HepG2 (cell line): ENCODE measurements around the gene B4GALT2.

Experiments
- BRCA1 ChIP-seq: sonication (generic); formaldehyde crosslinking; IDR thresholded peaks from 2 replicates; pipeline ENCODE4 v1.4.0; 2020; ENCODE audit warnings: missing genetic modification reagents
- EZH2 ChIP-seq: conservative IDR thresholded peaks from 2 replicates; pipeline ENCODE4 v1.6.1; 2012; ENCODE audit warnings: mild to moderate bottlenecking, low read depth, low read length, moderate library complexity
- MTERF4 ChIP-seq: sonication (generic); formaldehyde crosslinking; IDR thresholded peaks from 2 replicates; pipeline ENCODE4 v1.8.0; 2023; ENCODE audit warnings: mild to moderate bottlenecking, missing genetic modification reagents
- MTF1 ChIP-seq: sonication (generic); formaldehyde crosslinking; IDR thresholded peaks from 2 replicates; pipeline ENCODE4 v1.5.0; 2020; ENCODE audit warnings: missing genetic modification reagents
- NONO ChIP-seq, 2 experiments: fragments of 450-650 bp in 1 of 2; sonication (generic) in 1 of 2; formaldehyde crosslinking in 1 of 2; IDR thresholded peaks in 1 of 2; conservative IDR thresholded peaks in 1 of 2; 2 replicates each; pipeline versions ENCODE4 v1.6.1 to v1.8.0; 2017 to 2022; ENCODE audit warnings: mild to moderate bottlenecking in 1 of 2, missing genetic modification reagents in 1 of 2, moderate library complexity in 1 of 2
- ZFX ChIP-seq: sonication (generic); formaldehyde crosslinking; IDR thresholded peaks from 2 replicates; pipeline ENCODE4 v1.4.0; 2020; ENCODE audit warnings: mild to moderate bottlenecking, low read depth, missing genetic modification reagents, moderate library complexity
- ZNF382 ChIP-seq: sonication (generic); formaldehyde crosslinking; IDR thresholded peaks from 2 replicates; pipeline ENCODE4 v1.5.0; 2020; ENCODE audit warnings: missing genetic modification reagents, mild to moderate bottlenecking, borderline replicate concordance

- TF ChIP-seq NONO (IDR thresholded peaks at IDR 0.05), result no peak
- TF ChIP-seq NONO (CRISPR knock-in tag; conservative IDR thresholded peaks at IDR 0.05), result no peak
- no peak for TF ChIP-seq MTF1 (CRISPR knock-in tag)
- TF ChIP-seq BRCA1 (CRISPR knock-in tag), result no peak
- TF ChIP-seq EZH2, result no peak
- TF ChIP-seq ZNF382 (CRISPR knock-in tag), result no peak
- no peak for TF ChIP-seq MTERF4 (CRISPR knock-in tag)
- no peak for TF ChIP-seq ZFX (CRISPR knock-in tag)
Observed at GRCh38 chr1:43984855-43985254, 5.8 kb downstream of the B4GALT2 start.
